Subcutaneous abdominal adipose tissue (tissue), 5 donors: ENCODE measurements around the gene OTUD4.
"Not testable (repeated sequence)": the region's sequence is repeated elsewhere in the genome, so short reads cannot be mapped to it uniquely, and the experiment has no call there.

Experiments used
- H3K27ac ChIP-seq: one replicate; pipeline ENCODE4 v1.7.0; 2013; ENCODE audit warnings: low read depth, mild to moderate bottlenecking, inconsistent platforms, low read length, moderate library complexity
- H3K27me3 ChIP-seq, 5 donors: one replicate each; pipeline ENCODE4 v1.7.0; 2013; ENCODE audit warnings: low read length in 5 of 5, inconsistent platforms in 1 of 5; ENCODE audit not compliant: control insufficient read depth in 5 of 5, insufficient read depth in 4 of 5
- H3K36me3 ChIP-seq, 5 donors: one replicate each; pipeline ENCODE4 v1.7.0; 2013; ENCODE audit warnings: low read length in 5 of 5; ENCODE audit not compliant: control insufficient read depth in 5 of 5, insufficient read depth in 5 of 5
- H3K4me1 ChIP-seq, 5 donors: one replicate each; pipeline ENCODE4 v1.7.0; 2013; ENCODE audit warnings: low read length in 5 of 5, mild to moderate bottlenecking in 3 of 5, moderate library complexity in 1 of 5; ENCODE audit not compliant: control insufficient read depth in 5 of 5, insufficient read depth in 5 of 5
- H3K4me3 ChIP-seq, 5 donors: one replicate each; pipeline ENCODE4 v1.7.0; 2013; ENCODE audit warnings: low read length in 5 of 5, low read depth in 1 of 5
- H3K9ac ChIP-seq, 5 donors: one replicate each; pipeline ENCODE4 v1.7.0; 2013; ENCODE audit warnings: low read length in 5 of 5, mild to moderate bottlenecking in 4 of 5, moderate library complexity in 3 of 5
- H3K9me3 ChIP-seq, 5 donors: one replicate each; pipeline ENCODE4 v1.7.0; 2013; ENCODE audit warnings: low read length in 5 of 5; ENCODE audit not compliant: control insufficient read depth in 5 of 5
- donor health status: healthy.
- donor health status: healthy.
- donor health status: healthy.
- donor health status: healthy.
- donor health status: healthy.

OTUD4 gene

GRCh38 chr4:145180298-145181090, at the start of gene OTUD4:
OTUD4 (minus strand) TSS chr4:145180589; CDS start chr4:145179973, 616 bp downstream.
- Histone ChIP-seq H3K36me3 (no peaks in the 10 kb centered on the region), H3K9me3 (no peaks in the 10 kb centered on the region), H3K4me1 (peaks cover 4 to 41% (median 35%) of the 10 kb centered on the region in 5 donors), H3K9ac (peak within 1 kb of the TSS; percentile 86 to 98 (median 90)), H3K27ac (peak within 1 kb of the TSS; percentile 98), H3K4me3 (peak within 1 kb of the TSS; percentile 79 to 96 (median 87)), H3K27me3 (no peaks in the 10 kb centered on the region)

GRCh38 chr4:145223228-145223627, 42.8 kb upstream of the OTUD4 start:
- H3K4me3 ChIP-seq, H3K27ac ChIP-seq, H3K27me3 ChIP-seq, H3K9me3 ChIP-seq, H3K36me3 ChIP-seq, H3K9ac ChIP-seq, H3K4me1 ChIP-seq: not testable (repeated sequence)

- H3K27ac ChIP-seq, H3K9me3 ChIP-seq, H3K4me3 ChIP-seq, H3K9ac ChIP-seq, H3K4me1 ChIP-seq, H3K36me3 ChIP-seq, H3K27me3 ChIP-seq: not testable (repeated sequence)
Measured at GRCh38 chr4:145221529-145221928, 41.1 kb upstream of the OTUD4 start.

GRCh38 chr4:145219090-145219489, 38.7 kb upstream of the OTUD4 start:
- Histone ChIP-seq H3K9ac (no peak overlapping the region), H3K27ac (no peak overlapping the region), H3K9me3 (no peaks in the 10 kb centered on the region), H3K4me3 (no peak overlapping the region), H3K4me1 (peaks cover 0 to 2% (median 0%) of the 10 kb centered on the region in 5 donors), H3K36me3 (no peaks in the 10 kb centered on the region), H3K27me3 (no peaks in the 10 kb centered on the region)

- H3K27ac ChIP-seq = no peak overlapping the region
- H3K9ac ChIP-seq = no peak overlapping the region
- H3K36me3 ChIP-seq = no peaks in the 10 kb centered on the region
- H3K27me3 ChIP-seq = no peaks in the 10 kb centered on the region
- no peak overlapping the region for H3K4me3 ChIP-seq
- H3K4me1 ChIP-seq = peaks cover 0 to 2% (median 0%) of the 10 kb centered on the region in 5 donors
- no peaks in the 10 kb centered on the region for H3K9me3 ChIP-seq
Measured at GRCh38 chr4:145218251-145218650, 37.9 kb upstream of the OTUD4 start.

- Histone ChIP-seq H3K4me1 (peaks cover 0 to 2% (median 0%) of the 10 kb centered on the region in 5 donors), H3K36me3 (no peaks in the 10 kb centered on the region), H3K4me3 (no peak overlapping the region), H3K9me3 (no peaks in the 10 kb centered on the region), H3K27me3 (no peaks in the 10 kb centered on the region), H3K27ac (no peak overlapping the region), H3K9ac (no peak overlapping the region)
Measured at GRCh38 chr4:145217349-145217748, 37.0 kb upstream of the OTUD4 start.

- Histone ChIP-seq H3K9me3 (peaks cover 0 to 5% (median 0%) of the 10 kb centered on the region in 5 donors), H3K4me1 (peaks cover 0 to 2% (median 0%) of the 10 kb centered on the region in 5 donors), H3K4me3 (no peak overlapping the region), H3K9ac (no peak overlapping the region), H3K36me3 (no peaks in the 10 kb centered on the region), H3K27me3 (no peaks in the 10 kb centered on the region), H3K27ac (no peak overlapping the region)
Measured at GRCh38 chr4:145216535-145216934, 36.1 kb upstream of the OTUD4 start.

GRCh38 chr4:145213245-145213644, 32.9 kb upstream of the OTUD4 start:
- Histone ChIP-seq H3K4me1 (peaks cover 0 to 2% (median 0%) of the 10 kb centered on the region in 5 donors), H3K36me3 (no peaks in the 10 kb centered on the region), H3K27me3 (no peaks in the 10 kb centered on the region), H3K4me3 (no peak overlapping the region), H3K27ac (no peak overlapping the region), H3K9ac (no peak overlapping the region), H3K9me3 (peaks cover 0 to 5% (median 0%) of the 10 kb centered on the region in 5 donors)

GRCh38 chr4:145207934-145208333, 27.5 kb upstream of the OTUD4 start:
- Histone ChIP-seq H3K4me1 (no peaks in the 10 kb centered on the region), H3K27me3 (no peaks in the 10 kb centered on the region), H3K9me3 (peaks cover 0 to 5% (median 0%) of the 10 kb centered on the region in 5 donors), H3K36me3 (no peaks in the 10 kb centered on the region), H3K27ac (no peak overlapping the region), H3K4me3 (no peak overlapping the region), H3K9ac (no peak overlapping the region)

- Histone ChIP-seq H3K9ac (no peak overlapping the region), H3K27ac (no peak overlapping the region), H3K4me1 (no peaks in the 10 kb centered on the region), H3K27me3 (no peaks in the 10 kb centered on the region), H3K36me3 (no peaks in the 10 kb centered on the region), H3K4me3 (no peak overlapping the region), H3K9me3 (no peaks in the 10 kb centered on the region)
Measured at GRCh38 chr4:145203410-145203809, 23.0 kb upstream of the OTUD4 start.
